GM12864 (cell line): Measurements from ENCODE around the gene SETD1A.

Experiments used
- DNase-seq: peaks from one replicate; pipeline ENCODE4 v3.0.0-alpha.2; 2011; ENCODE audit warnings: low read depth
- H3K4me3 ChIP-seq: 2 replicates; pipeline ENCODE4 v1.5.1; 2011; ENCODE audit warnings: mild to moderate bottlenecking, low read depth, low read length, control low read depth
- TF ChIP-seq, protein P1 (sequence below): IDR thresholded peaks from 2 replicates; pipeline ENCODE4 v1.5.1; 2011; ENCODE audit warnings: low read depth, mild to moderate bottlenecking, moderate library complexity, low read length, control low read depth, inconsistent platforms; ENCODE audit errors: missing control alignments

SETD1A gene

DNA sequence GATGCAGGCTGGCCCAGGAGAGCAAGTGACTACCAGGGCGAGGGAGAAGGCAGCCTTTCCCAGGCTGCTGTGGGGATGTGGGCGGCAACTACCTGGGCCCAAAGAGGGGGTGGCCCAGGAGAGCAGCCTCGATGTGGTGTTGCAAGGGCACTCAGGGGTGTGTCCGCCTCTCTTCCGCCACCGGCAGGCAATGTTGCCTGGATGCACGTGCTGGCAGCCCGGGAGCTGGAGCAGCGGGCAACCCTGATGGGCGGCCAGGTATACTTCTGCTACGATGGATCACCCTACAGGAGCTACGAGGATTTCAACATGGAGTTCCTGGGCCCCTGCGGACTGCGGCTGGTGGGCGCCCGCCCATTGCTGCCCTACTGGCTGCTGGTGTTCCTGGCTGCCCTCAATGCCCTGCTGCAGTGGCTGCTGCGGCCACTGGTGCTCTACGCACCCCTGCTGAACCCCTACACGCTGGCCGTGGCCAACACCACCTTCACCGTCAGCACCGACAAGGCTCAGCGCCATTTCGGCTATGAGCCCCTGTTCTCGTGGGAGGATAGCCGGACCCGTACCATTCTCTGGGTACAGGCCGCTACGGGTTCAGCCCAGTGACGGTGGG is 30.1 kb downstream of the SETD1A start:
- DNase-seq: no peak
- H3K4me3 ChIP-seq: no peak overlapping the region
- TF ChIP-seq, protein P1, sequence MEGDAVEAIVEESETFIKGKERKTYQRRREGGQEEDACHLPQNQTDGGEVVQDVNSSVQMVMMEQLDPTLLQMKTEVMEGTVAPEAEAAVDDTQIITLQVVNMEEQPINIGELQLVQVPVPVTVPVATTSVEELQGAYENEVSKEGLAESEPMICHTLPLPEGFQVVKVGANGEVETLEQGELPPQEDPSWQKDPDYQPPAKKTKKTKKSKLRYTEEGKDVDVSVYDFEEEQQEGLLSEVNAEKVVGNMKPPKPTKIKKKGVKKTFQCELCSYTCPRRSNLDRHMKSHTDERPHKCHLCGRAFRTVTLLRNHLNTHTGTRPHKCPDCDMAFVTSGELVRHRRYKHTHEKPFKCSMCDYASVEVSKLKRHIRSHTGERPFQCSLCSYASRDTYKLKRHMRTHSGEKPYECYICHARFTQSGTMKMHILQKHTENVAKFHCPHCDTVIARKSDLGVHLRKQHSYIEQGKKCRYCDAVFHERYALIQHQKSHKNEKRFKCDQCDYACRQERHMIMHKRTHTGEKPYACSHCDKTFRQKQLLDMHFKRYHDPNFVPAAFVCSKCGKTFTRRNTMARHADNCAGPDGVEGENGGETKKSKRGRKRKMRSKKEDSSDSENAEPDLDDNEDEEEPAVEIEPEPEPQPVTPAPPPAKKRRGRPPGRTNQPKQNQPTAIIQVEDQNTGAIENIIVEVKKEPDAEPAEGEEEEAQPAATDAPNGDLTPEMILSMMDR: no peak

DNA sequence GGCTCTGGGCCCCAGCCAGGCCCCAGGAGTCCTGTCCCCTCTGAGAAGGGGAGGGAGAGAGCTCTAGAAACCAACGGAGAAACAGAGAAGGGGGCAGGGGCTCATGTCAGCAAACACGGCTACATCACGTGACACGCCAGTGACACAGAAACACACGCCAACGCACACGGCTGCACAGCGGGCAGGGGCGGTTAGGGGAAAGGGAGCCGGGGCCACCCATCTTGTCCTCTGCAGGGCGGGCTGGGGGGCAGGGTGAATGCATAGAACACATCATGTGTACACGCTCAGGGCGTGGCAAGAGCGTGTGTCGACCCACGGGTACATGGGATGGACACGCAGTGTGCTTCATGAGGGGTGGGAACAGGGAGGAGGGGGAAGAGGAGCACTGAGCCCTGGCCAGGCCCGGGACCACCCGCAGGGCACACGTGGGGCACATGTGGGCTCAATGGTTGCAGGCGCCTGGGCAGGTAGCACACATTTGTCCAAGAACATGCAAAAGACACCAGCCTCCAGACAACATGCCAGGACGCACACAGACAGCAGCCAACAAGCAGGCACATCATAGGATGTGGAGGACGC is 32.0 kb downstream of the SETD1A start:
- TF ChIP-seq, protein P1: no peak
- DNase-seq: no peak
- no peak overlapping the region for H3K4me3 ChIP-seq

DNA sequence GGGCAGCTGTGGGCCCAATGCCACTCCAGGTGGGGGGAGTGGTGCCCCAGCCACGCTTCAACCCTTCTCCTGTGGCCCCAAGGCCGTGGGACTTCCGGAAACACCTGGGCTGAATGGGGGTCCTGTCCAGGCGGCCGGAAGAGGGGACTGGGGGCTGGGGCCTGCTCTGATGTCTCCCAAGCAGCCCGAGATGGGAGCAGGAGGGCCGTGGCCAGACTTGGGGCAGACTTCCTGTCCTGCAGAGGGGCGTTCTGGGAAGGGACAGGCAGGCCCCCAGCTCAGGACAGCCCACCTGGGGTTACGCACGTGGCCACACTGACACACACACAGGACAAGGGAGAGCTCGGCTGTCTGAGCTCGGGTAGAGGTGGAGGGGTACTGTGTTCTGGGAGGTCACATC is 32.6 kb downstream of the SETD1A start:
- TF ChIP-seq, protein P1: no peak
- no peak overlapping the region for H3K4me3 ChIP-seq
- DNase-seq: no peak

DNA sequence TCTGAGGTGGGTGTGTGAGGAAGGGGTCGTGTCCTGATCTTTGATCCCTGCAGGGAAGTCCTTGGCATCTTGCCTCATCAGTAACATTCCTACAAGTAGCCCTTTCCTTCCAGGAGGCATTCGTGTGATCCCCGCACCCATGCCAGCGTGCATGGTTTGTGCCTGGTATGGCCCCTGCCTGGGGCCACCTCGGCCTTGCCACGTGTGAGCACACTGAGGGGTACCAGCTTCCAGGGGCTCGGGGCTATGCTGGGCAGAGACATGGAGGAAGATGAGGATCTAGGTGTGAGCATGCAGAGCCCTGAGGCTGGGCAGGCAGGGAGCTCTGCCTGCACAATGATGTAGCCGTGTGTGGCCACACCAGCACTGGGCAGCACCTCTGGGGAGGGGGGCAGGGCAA is 33.5 kb downstream of the SETD1A start:
- no peak for DNase-seq
- TF ChIP-seq, protein P1: no peak
- no peak overlapping the region for H3K4me3 ChIP-seq

DNA sequence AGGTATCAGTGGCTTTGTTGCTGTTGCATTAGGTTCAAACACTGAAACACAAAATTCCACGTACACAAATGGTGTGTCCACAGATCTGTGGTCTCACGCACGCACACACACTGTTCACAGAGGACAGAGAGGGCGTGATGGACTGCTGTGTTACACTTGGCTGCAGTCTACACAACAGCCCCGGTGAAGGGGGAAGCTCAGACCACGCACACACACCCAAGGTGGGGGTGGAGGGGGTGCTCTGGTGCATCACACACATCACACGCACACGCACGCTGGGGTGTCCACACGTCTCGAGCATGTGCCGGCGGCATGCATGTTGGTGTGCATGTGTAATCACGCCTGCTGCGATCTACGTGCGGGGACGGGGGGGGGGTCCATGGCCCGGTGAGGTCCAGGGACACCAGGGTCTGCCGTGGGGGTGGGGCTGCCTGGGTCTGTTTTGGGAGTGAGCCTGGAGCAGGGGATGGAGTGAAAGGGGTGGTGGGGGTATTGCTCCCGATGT is 34.8 kb downstream of the SETD1A start:
- TF ChIP-seq, protein P1: no peak
- no peak for DNase-seq
- H3K4me3 ChIP-seq: no peak overlapping the region

DNA sequence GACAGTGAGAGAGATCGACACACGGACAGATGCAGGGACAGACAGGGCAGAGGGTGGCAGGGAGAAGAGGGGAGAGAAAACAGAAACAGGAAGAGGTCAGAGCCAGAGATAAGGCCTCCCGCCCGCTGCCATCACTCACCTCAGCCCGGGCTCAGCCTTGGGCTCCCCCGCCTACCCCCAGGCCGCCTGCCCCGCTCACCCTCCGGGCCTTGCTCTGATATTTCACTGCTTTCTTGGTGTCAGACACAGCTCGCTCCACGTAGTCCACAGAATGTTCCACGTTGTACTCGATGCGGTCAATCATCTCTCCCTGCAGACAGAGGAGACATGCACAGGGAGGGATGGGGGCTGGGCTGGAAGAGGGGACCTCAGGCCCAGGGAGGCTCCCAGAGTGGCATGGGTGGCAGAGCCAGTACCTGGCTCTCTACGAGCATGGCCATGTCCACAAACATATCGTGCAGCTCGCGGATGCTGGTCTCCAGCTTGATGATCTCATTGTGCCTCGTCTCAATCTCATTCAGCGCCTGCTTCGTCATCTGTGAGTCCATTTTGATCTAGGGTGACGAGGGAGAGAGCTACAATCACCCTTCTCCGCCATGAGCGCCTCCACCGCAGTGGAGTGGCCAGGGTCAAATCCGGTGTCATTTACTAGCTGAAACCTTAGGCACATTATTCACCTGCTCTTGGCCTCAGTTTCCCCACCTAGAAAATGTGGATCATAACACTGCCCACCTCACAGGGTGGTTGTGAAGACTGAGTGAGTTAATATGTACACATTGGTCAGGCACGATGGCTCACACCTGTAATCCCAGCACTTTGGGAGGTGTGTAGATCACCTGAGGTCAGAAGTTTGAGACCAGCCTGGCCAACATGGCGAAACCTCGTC is 35.6 kb downstream of the SETD1A start:
- H3K4me3 ChIP-seq: no peak overlapping the region
- no peak for DNase-seq
- TF ChIP-seq, protein P1: no peak
